ENCODE data around the gene CADM1.

CADM1 gene

GRCh38 chr11:115219376-115219775 lies 284.8 kb downstream of the CADM1 start:
- H3K9ac ChIP-seq (ENCODE audit: insufficient read length) = no peak overlapping the region
- H3K9me3 ChIP-seq (ENCODE audit: low read depth, low read length) = no peaks in the 10 kb centered on the region
- H3K36me3 ChIP-seq (ENCODE audit: insufficient read depth, low read length) = no peaks in the 10 kb centered on the region
- DNase-seq (ENCODE audit: low read depth, low spot score) = no peak
- H3K4me3 ChIP-seq = no peak overlapping the region
- TF ChIP-seq FOXP2 (optimal IDR thresholded peaks at IDR 0.05; ENCODE audit: control extremely low read depth, extremely low read length, insufficient read depth) (no peak), EZH2 (IDR thresholded peaks at IDR 0.05) (no peak), POLR2AphosphoS5 (IDR thresholded peaks at IDR 0.05; ENCODE audit: borderline replicate concordance, low read depth, low read length) (no peak)
- no peak overlapping the region for H3K27ac ChIP-seq

- no peak for TF ChIP-seq POLR2AphosphoS5 (IDR thresholded peaks at IDR 0.05; ENCODE audit: borderline replicate concordance, low read depth, low read length)
- TF ChIP-seq EZH2 (IDR thresholded peaks at IDR 0.05) = no peak
- TF ChIP-seq FOXP2 (optimal IDR thresholded peaks at IDR 0.05; ENCODE audit: control extremely low read depth, extremely low read length, insufficient read depth) = no peak
- Histone ChIP-seq H3K36me3 (ENCODE audit: insufficient read depth, low read length) (no peaks in the 10 kb centered on the region), H3K27ac (no peak overlapping the region), H3K4me3 (no peak overlapping the region), H3K9me3 (ENCODE audit: low read depth, low read length) (no peaks in the 10 kb centered on the region), H3K9ac (ENCODE audit: insufficient read length) (no peak overlapping the region)
- DNase-seq (ENCODE audit: low read depth, low spot score) = no peak
Observed at GRCh38 chr11:115217726-115218311, 286.4 kb downstream of the CADM1 start.

- DNase-seq (ENCODE audit: low read depth, low spot score) = no peak
- no peaks in the 10 kb centered on the region for H3K36me3 ChIP-seq (ENCODE audit: insufficient read depth, low read length)
- no peak overlapping the region for H3K9ac ChIP-seq (ENCODE audit: insufficient read length)
- H3K9me3 ChIP-seq (ENCODE audit: low read depth, low read length) = no peaks in the 10 kb centered on the region
- no peak overlapping the region for H3K27ac ChIP-seq
- no peak for TF ChIP-seq POLR2AphosphoS5 (IDR thresholded peaks at IDR 0.05; ENCODE audit: borderline replicate concordance, low read depth, low read length)
- no peak for TF ChIP-seq FOXP2 (optimal IDR thresholded peaks at IDR 0.05; ENCODE audit: control extremely low read depth, extremely low read length, insufficient read depth)
- TF ChIP-seq EZH2 (IDR thresholded peaks at IDR 0.05) = no peak
- H3K4me3 ChIP-seq = no peak overlapping the region
Observed at GRCh38 chr11:115215694-115216617, 288.3 kb downstream of the CADM1 start.

DNA sequence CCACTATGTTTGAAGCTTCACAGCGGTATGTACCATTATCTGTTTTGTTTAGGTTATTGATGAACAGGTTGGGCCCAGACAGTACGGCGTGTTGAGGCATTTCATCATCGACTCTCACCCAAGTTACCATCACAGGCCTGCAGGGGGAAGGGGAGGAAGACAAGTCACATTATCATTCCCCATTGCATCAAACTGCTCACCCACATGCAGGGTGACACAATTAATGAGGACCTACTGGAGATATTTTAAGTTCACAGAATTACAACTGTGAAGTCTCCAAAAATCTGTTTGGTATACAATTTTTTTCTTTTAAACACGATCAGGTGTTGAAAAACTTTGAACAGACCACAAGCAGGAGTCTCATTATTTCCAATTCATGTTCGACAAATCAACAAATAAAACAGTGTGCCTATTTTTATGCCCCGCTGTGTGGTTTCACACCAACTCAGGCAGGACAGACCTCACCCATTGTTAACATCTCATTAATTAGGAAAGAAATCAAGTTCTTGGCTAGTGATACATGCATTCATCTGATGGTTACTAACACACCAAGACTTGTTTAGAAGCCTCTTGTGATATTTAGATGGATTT lies 289.5 kb downstream of the CADM1 start:
- Histone ChIP-seq H3K9ac (ENCODE audit: insufficient read length) (no peak overlapping the region), H3K9me3 (ENCODE audit: low read depth, low read length) (no peaks in the 10 kb centered on the region), H3K36me3 (ENCODE audit: insufficient read depth, low read length) (no peaks in the 10 kb centered on the region), H3K27ac (no peak overlapping the region), H3K4me3 (no peak overlapping the region)
- DNase-seq (ENCODE audit: low read depth, low spot score) = no peak
- TF ChIP-seq FOXP2 (optimal IDR thresholded peaks at IDR 0.05; ENCODE audit: control extremely low read depth, extremely low read length, insufficient read depth) (no peak), POLR2AphosphoS5 (IDR thresholded peaks at IDR 0.05; ENCODE audit: borderline replicate concordance, low read depth, low read length) (no peak), EZH2 (IDR thresholded peaks at IDR 0.05) (no peak)

DNA sequence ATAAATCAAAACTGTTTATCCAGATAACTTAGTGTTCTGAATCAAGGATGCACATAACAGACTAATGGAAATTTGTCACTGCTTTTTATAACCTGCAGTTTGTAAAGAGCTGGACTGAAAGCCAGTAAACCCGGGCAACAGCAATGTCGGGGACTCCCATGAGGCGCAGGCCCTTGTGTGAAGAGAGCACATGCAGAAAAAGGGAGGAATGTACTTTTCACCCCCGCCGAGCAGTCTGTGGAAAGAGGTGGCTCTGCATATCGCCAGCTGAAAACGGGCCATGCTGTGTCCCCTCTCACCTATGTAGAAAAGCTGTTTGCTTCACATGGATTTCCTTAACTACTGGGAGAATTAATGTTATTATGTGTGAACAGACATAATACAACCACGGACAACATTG lies 291.2 kb downstream of the CADM1 start:
- no peaks in the 10 kb centered on the region for H3K36me3 ChIP-seq (ENCODE audit: insufficient read depth, low read length)
- no peak for TF ChIP-seq EZH2 (IDR thresholded peaks at IDR 0.05)
- H3K4me3 ChIP-seq = no peak overlapping the region
- no peak for DNase-seq (ENCODE audit: low read depth, low spot score)
- H3K9ac ChIP-seq (ENCODE audit: insufficient read length) = no peak overlapping the region
- no peak overlapping the region for H3K27ac ChIP-seq
- no peaks in the 10 kb centered on the region for H3K9me3 ChIP-seq (ENCODE audit: low read depth, low read length)

- Histone ChIP-seq H3K9ac (ENCODE audit: insufficient read length) (no peak overlapping the region), H3K9me3 (ENCODE audit: low read depth, low read length) (no peaks in the 10 kb centered on the region), H3K36me3 (ENCODE audit: insufficient read depth, low read length) (no peaks in the 10 kb centered on the region), H3K4me3 (no peak overlapping the region), H3K27ac (no peak overlapping the region)
- no peak for DNase-seq (ENCODE audit: low read depth, low spot score)
- no peak for TF ChIP-seq EZH2 (IDR thresholded peaks at IDR 0.05)
- no peak for TF ChIP-seq FOXP2 (optimal IDR thresholded peaks at IDR 0.05; ENCODE audit: control extremely low read depth, extremely low read length, insufficient read depth)
- no peak for TF ChIP-seq POLR2AphosphoS5 (IDR thresholded peaks at IDR 0.05; ENCODE audit: borderline replicate concordance, low read depth, low read length)
Observed at GRCh38 chr11:115208808-115209259, 295.4 kb downstream of the CADM1 start.

DNA sequence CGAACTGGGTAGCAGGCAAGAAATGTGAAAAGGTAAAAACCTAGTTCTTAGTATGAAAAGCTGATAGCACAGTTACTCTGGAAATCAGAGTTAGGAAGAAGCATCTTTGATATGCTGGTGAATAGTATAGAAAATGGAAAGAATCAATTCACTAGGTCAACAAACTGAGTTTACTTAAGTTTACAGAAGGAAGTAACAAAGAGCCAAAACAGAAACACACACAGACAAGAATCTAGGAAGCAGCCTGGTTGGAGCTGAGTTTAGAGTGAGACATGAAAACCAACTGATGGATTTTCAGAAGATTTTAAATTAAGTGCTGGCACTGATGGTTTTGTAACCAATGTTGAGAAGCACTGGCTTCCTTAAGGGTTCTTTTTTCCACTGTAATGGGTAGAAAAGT lies 296.3 kb downstream of the CADM1 start:
- H3K27ac ChIP-seq = no peak overlapping the region
- H3K4me3 ChIP-seq = no peak overlapping the region
- no peak overlapping the region for H3K9ac ChIP-seq (ENCODE audit: insufficient read length)
- H3K36me3 ChIP-seq (ENCODE audit: insufficient read depth, low read length) = no peaks in the 10 kb centered on the region
- DNase-seq (ENCODE audit: low read depth, low spot score) = no peak
- H3K9me3 ChIP-seq (ENCODE audit: low read depth, low read length) = no peaks in the 10 kb centered on the region
- TF ChIP-seq EZH2 (IDR thresholded peaks at IDR 0.05) (no peak), FOXP2 (optimal IDR thresholded peaks at IDR 0.05; ENCODE audit: control extremely low read depth, extremely low read length, insufficient read depth) (no peak), POLR2AphosphoS5 (IDR thresholded peaks at IDR 0.05; ENCODE audit: borderline replicate concordance, low read depth, low read length) (no peak)

DNA sequence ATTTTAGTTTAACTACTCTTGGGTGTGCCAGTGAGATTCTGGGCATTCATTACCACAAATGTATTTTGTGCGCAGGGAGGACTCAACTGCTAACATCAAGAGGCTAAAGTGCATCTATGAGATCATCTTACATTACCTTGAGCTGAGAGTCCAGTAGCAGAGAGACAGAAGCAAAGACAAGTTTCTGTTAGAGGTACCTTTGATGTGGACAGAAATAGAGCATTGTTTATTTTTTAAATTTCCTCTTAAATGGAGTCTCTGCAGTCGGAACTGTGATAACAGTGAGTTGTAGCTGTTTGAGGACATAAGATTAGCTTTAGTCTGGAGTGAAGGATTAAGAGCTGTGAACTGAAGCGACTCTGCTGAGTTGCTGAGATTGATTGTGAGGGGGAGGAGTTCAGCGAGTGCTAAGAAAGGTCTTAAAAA lies 297.0 kb downstream of the CADM1 start:
- DNase-seq (ENCODE audit: low read depth, low spot score) = no peak
- Histone ChIP-seq H3K27ac (no peak overlapping the region), H3K9ac (ENCODE audit: insufficient read length) (no peak overlapping the region), H3K36me3 (ENCODE audit: insufficient read depth, low read length) (no peaks in the 10 kb centered on the region), H3K4me3 (no peak overlapping the region), H3K9me3 (ENCODE audit: low read depth, low read length) (no peaks in the 10 kb centered on the region)
- TF ChIP-seq EZH2 (IDR thresholded peaks at IDR 0.05) = no peak
- TF ChIP-seq POLR2AphosphoS5 (IDR thresholded peaks at IDR 0.05; ENCODE audit: borderline replicate concordance, low read depth, low read length) = no peak
- no peak for TF ChIP-seq FOXP2 (optimal IDR thresholded peaks at IDR 0.05; ENCODE audit: control extremely low read depth, extremely low read length, insufficient read depth)

All from SK-N-MC (cell line).